ENCODE data around the gene CFAP141.

DNA sequence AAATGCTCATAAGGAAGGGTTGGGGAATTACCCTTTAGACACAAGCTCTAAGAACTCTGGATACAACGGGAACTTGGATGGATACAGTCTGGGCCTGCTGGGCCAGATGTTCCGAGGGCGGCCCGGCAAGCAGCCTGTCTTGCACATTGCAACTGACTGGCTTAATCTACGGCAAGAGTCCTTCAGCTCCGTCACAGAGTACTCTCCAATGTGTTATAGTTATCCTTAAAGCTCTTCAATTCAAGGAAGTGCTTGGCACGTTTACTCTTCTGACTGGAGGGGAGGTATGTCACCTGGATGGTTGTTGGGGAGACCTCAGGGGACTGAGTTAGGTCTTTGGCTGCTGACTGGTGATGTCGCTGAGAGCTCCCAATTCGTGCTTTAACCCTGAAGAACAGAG lies 1.1 kb upstream of the CFAP141 start:
- TF ChIP-seq, protein P1, sequence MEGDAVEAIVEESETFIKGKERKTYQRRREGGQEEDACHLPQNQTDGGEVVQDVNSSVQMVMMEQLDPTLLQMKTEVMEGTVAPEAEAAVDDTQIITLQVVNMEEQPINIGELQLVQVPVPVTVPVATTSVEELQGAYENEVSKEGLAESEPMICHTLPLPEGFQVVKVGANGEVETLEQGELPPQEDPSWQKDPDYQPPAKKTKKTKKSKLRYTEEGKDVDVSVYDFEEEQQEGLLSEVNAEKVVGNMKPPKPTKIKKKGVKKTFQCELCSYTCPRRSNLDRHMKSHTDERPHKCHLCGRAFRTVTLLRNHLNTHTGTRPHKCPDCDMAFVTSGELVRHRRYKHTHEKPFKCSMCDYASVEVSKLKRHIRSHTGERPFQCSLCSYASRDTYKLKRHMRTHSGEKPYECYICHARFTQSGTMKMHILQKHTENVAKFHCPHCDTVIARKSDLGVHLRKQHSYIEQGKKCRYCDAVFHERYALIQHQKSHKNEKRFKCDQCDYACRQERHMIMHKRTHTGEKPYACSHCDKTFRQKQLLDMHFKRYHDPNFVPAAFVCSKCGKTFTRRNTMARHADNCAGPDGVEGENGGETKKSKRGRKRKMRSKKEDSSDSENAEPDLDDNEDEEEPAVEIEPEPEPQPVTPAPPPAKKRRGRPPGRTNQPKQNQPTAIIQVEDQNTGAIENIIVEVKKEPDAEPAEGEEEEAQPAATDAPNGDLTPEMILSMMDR (conservative IDR thresholded peaks at IDR 0.05; ENCODE audit: low read depth, low read length), result no peak
- TF ChIP-seq RAD21 (IDR thresholded peaks at IDR 0.05; ENCODE audit: low read length) (no peak), POLR2A (IDR thresholded peaks at IDR 0.05; ENCODE audit: low read depth, low read length) (no peak), MXI1 (IDR thresholded peaks at IDR 0.05; ENCODE audit: borderline replicate concordance, low read depth, low read length) (no peak), SMC3 (IDR thresholded peaks at IDR 0.05; ENCODE audit: low read depth, low read length) (no peak), NFE2L2 (IDR thresholded peaks at IDR 0.05; ENCODE audit: low read depth, low read length) (no peak)
